PC-9 (cell line): ENCODE data around the gene ISG20.

Experiments
- CTCF ChIP-seq: fragments of 200-600 bp; sonication (generic); conservative IDR thresholded peaks from 2 replicates; pipeline ENCODE4 v1.6.1; 2017; ENCODE audit warnings: mixed run types, antibody characterized with exemption, mild to moderate bottlenecking, moderate library complexity
- EZH2 ChIP-seq: fragments of 200-600 bp; sonication (generic); IDR thresholded peaks from 2 replicates; pipeline ENCODE4 v1.8.0; 2017; ENCODE audit warnings: antibody characterized with exemption, low read depth

GRCh38 chr15:88656760-88657221, 18.0 kb downstream of the ISG20 start:
- no peak for TF ChIP-seq CTCF
- no peak for TF ChIP-seq EZH2
